GM06990 (cell line): ENCODE results near the gene DNAH17.
"Not testable (repeated sequence)": the region's sequence is repeated elsewhere in the genome, so short reads cannot be mapped to it uniquely, and the experiment has no call there.

Experiments used
- DNase-seq: peaks from one replicate; pipeline ENCODE4 v3.0.0-alpha.2; 2011; ENCODE audit not compliant: insufficient read length; ENCODE audit errors: extremely low read depth
- H3K27me3 ChIP-seq: replicated peaks from 2 replicates; pipeline ENCODE4 v1.6.0; 2011; ENCODE audit warnings: low read length; ENCODE audit not compliant: control insufficient read depth, insufficient read depth
- H3K36me3 ChIP-seq: 2 replicates; pipeline ENCODE4 v1.5.1; 2011; ENCODE audit warnings: low read length; ENCODE audit not compliant: control insufficient read depth, insufficient read depth
- H3K4me3 ChIP-seq: replicated peaks from 2 replicates; pipeline ENCODE4 v1.5.1; 2011; ENCODE audit warnings: low read depth, mild to moderate bottlenecking, control low read depth, low read length
- CTCF ChIP-seq: IDR thresholded peaks from 2 replicates; pipeline ENCODE4 v1.5.1; 2011; ENCODE audit warnings: low read length, control low read depth, mild to moderate bottlenecking, inconsistent platforms; ENCODE audit not compliant: insufficient read depth, poor library complexity, severe bottlenecking

DNAH17 gene

GRCh38 chr17:78471635-78472034 is 105.6 kb downstream of the DNAH17 start:
- no peak for TF ChIP-seq CTCF
- no peaks in the 10 kb centered on the region; the same call in 1 of the 2 replicates for H3K36me3 ChIP-seq
- no peaks in the 10 kb centered on the region for H3K27me3 ChIP-seq
- no peak for DNase-seq
- H3K4me3 ChIP-seq, result no peak overlapping the region

DNA sequence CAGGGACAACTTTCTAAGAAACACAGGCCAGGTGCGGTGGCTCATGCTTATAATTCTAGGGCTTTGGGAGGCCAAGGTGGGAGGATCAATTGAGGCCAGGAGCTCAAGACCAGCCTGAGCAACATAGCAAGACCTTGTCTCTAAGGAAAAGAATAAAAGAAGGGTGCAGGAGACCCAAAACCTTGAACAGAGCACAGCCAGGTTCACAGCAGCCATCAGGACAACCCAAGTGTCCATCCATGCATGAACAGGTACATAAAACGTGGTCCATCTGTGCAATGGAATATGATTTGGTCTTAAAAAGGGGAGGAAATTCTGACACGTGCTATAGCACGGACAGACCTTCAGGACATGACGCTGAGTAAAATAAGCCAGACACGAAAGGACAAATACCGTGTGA is 107.8 kb downstream of the DNAH17 start:
- DNase-seq, result no peak
- Histone ChIP-seq H3K36me3 (no peaks in the 10 kb centered on the region), H3K4me3 (no peak overlapping the region), H3K27me3 (no peaks in the 10 kb centered on the region)
- no peak for TF ChIP-seq CTCF

- Histone ChIP-seq H3K4me3 (no peak overlapping the region), H3K27me3 (no peaks in the 10 kb centered on the region), H3K36me3 (no peaks in the 10 kb centered on the region)
- no peak for TF ChIP-seq CTCF
- no peak for DNase-seq
Observed at GRCh38 chr17:78468366-78468765, 108.8 kb downstream of the DNAH17 start.

- no peak for TF ChIP-seq CTCF
- DNase-seq, result no peak
- Histone ChIP-seq H3K36me3 (no peaks in the 10 kb centered on the region), H3K27me3 (no peaks in the 10 kb centered on the region), H3K4me3 (no peak overlapping the region)
Observed at GRCh38 chr17:78466786-78467715, 110.1 kb downstream of the DNAH17 start.

GRCh38 chr17:78466109-78466785 is 110.9 kb downstream of the DNAH17 start:
- H3K36me3 ChIP-seq, H3K4me3 ChIP-seq, H3K27me3 ChIP-seq, DNase-seq: not testable (repeated sequence)

DNA sequence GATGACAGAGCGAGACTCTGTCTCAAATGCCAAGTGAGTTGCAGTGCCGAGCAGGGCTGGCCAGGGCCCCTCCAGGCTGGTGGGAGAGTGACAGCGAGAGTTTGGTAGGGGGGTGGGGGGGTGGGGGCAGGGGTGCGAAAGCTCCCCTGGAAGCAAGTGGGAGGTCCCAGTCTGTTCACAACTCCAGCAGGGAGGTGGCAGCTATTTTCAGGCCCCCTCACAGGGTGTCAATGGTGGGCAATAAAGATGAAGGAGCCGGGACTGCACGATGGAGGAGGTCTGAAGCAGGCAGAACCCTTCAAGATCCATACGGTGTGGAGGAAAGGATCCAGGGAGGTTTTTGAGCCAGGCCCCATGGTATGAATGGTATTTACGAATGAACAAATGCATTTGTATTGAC is 115.0 kb downstream of the DNAH17 start:
- no peak for TF ChIP-seq CTCF
- no peak overlapping the region for H3K4me3 ChIP-seq
- no peaks in the 10 kb centered on the region for H3K27me3 ChIP-seq
- DNase-seq, result no peak
- no peaks in the 10 kb centered on the region for H3K36me3 ChIP-seq
